Stimulated activated CD4-positive, alpha-beta T cell treated with anti-CD3 and anti-CD28 coated beads, Interleukin-15, amount 100 ng/mL, for 48 hours (primary cell): ENCODE results near the gene KIAA0753.

Experiments used
- DNase-seq, 2 donors: peaks; one replicate each; pipeline ENCODE4 v3.0.0-alpha.2; 2020; ENCODE audit warnings: low read depth in 2 of 2

Gene KIAA0753

DNA sequence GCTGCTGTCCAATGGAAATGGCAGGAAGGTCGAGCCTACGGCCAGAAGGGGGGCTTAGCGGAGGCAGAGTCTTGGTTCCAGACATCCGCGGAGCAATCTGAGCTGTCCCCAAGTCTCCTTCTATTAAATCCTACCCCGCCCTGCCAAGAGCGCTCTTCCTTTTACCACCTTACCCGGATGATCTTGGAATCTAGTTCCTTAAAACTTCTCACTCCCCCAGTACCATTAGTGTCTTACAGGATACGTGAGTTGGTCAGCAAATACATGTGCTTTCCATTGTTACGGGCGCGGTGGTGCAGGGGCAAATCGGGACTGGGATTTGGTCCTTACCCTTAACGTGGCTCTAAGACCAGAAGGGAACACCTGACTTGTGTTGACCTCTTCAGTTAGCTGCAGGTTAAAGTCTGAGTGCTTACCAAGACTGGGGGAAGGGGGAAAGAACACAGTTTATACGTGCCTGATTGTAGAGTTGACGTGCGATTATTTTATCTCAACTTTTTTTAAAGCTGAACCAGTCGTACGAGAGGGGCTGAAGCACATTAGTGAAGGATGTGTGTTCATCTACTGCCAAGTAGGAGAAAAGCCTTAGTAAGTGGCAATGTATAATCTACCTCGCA, 844 bp upstream of the KIAA0753 start:
- no peak for DNase-seq

DNA sequence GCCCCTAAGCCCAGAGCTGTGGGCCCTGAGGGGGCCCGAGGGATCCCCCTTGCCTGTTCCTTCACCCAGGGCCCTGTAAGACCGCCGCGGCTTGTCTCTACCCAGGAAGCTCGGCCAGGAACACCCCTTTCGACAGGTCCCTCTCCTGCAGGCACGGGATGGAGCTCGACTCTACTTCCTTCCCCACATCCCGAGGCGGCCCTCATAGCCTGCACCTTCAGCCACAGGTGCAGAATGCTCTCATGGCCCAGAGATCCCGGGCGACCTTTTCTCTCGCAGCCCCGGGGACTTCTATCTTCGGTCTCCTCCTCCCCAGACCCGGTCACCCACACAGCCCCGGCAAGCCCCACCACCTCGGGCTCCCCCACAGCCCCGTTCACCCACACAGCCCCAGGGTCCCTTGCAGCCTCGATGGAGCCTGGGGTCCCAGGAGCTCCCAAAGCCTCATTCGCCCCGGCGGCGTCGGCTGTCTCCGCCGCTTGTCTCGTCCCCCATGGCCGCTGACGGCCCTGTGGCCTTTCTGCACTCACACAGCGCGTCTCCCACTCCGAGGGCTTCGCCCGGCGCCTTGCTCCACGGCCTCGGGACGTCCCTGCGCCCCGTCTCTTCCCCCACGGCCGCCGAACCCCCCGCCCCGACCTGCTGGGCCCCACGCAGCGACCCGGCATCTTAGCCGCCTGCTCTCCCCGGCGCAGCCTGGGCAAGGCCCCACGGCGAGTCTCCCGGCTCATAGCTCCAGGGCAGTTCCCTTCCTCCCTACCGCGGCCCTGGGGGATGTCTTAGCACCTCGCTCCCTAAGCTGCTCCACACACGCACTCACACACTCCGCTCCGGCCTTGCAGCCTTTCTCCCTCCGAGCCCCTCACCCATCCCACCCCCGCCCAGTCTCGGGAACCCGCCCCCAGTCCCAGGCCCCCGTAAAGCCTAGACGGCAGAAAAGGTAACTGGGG, 650 bp downstream of the KIAA0753 start:
- DNase-seq, result no peak

DNA sequence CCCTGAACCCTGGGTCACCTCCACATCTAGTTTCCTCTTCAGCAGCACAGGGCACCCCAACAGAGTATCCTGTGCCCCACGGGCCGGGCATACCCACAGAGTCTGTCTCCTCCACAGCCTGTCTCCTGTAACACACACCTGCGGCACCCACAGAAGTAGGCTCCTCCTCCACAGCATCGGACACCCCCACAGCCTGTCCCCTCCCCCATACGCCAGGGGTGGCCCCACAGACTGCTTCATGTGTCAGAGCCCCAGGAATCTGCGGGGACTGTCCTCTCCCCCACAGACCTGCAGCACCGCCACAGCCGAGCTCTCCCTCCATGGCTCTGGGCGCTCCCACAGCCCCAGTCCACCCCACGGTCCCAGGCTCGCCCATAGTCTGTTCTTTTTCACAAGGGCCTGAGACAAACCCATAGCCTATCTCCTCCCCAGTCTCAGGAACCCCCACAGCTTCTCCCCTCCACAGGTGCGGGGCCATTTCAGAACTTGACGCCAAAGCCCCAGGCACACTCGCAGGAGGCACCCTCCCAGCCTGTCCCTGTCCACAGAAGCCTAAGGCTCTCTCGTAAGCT, 1.4 kb downstream of the KIAA0753 start:
- no peak for DNase-seq

DNA sequence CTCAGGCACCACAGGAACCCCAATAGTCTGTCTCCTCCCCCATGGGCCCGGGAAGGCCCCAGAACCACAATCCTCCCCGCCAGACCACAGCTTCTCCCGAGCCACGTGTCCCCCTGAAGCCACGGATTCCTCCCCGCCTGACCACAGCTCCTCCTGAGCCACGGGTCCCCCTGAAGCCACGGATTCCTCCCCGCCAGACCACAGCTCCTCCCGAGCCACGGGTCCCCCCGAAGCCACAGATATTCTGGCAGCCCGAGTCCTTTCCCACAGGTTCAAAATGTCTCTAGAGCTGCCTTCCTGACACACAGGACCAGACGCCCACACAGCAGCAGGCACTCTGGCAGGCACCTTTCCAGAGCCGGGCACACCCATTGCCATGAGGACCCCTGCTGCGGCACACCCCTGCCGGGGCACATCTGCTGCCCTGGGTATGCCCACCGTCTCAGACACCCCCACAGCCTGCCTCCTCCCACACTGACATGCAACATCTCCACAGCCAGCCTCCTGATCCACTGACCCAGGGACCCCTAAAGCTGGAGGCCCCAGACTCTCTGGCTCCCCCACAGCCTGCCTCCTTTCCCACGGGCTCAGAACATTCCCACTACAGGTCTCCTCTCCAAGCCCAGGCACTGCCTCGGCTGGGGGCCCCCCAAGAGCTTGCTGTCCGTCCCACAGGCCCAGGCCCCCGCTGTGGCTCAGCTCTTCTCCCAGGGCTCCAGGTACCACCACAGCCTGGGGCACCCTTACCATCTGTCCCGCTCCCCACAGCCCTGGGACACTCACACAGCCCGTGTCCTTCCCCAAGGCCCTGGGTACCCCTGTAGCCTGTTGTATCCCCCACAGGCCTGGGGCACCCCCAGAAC, 2.2 kb downstream of the KIAA0753 start:
- no peak for DNase-seq

DNA sequence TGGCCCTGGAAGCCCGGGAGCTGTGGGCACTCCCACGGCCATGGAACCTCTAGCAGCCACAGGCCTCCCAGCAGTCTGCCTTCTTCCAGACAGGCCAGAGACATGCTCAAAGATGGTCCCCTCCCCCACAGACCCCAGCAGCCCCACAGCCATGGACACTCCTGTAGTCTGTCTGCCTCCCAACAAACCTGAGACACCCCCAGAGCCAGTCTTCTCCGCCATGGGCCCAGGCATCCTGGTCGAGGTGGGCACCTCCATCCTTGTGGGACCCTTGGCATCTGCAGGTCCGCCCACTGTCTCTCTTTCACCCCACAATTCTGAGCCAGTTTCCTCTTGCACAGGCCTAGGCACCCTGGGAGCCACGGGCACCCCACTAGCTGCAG, 3.1 kb downstream of the KIAA0753 start:
- DNase-seq, result no peak

DNA sequence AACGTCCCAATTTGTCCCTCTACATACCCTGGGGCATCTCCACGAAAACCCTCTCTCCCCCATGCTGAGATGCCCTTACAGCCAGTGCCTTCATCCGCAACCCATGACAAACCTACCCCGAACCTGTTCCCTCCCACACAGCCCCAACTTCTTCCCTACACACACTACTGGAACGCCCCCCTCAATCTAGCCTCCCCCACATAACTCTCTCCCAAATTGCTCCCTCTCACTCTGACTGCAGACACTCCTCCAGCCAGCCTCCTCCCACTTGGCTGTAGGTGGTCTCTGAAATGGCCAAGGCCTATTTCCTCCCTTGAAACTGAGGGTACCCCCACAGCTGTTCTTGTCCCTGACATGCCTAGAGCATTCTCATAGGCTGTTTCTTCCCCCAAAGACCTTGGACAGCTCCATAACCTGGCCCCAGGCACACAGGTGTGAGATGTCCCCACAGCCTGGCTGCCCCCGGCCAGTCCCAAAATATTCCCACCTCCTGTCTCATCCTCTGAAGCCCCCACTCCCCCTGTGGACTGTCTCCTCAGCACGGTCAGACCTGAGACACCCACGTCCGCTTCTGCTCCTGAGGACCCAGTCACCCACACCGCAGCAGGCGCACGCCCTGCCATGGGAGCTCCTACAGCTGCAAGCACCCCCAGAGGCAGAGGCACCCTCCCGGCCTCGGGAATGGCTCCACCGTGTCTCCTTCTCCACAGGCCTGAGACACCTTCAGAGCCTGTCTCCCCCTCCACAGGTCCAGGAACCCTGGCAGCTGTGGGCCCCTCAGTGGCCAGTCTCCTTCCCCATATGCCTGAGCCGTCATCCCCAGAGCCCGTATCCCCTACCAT, 3.7 kb downstream of the KIAA0753 start:
- no peak for DNase-seq

DNA sequence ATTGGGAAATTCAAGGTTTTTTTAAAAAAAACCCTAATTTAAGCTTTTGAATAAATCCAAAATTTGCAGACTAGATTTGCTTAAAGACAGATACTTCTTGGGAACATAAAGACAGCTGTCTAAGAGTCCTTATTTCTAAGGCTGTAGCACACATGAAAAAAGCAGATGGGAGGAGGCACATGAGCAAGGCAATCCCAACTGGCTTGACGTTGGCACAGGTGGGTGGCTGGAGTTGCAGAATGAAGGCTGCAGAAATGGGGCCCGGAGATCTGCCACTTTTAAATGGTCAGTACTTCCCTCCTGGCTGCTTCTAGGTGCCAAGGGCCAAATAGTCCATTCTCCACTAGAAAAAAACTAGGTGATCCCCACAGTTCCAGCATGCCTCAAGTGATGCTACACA, 4.4 kb downstream of the KIAA0753 start:
- no peak for DNase-seq

DNA sequence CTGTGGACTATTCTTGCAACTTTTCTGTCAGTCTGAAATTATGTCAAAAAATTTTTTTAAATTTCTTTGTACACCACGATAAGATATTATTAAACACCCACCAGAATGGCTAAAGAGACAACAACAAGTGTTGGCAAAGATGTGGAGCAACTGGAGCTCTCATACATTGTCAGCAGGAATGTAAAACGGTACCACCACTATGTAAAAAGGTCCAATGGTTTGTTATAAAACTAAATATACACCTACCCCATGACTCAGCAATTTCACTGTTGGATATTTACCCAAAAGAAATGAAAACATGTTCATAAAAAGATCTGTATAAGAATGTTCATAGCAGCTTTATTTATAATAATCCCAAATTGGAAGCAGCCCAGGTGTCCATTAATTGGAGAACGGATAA, 7.2 kb downstream of the KIAA0753 start:
- DNase-seq, result no peak

DNA sequence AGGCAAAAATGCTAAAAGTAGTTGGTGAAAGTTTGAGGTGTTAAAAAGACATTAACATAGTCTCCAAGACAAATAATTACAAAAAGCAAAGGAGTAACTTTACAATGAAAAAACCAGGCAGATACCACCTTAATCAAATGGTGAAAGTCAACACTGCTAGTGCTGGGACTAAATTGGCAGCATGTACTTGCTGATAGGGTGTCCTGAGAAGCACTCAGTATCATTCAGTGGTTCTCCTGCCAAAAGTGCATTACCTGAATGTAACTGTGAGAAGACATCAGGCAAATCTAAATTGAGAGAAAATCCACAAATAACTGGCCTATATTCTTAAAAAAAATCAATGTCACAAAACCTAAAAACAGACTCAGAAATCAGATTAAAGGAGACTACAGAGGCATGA, 8.0 kb downstream of the KIAA0753 start:
- no peak for DNase-seq

DNA sequence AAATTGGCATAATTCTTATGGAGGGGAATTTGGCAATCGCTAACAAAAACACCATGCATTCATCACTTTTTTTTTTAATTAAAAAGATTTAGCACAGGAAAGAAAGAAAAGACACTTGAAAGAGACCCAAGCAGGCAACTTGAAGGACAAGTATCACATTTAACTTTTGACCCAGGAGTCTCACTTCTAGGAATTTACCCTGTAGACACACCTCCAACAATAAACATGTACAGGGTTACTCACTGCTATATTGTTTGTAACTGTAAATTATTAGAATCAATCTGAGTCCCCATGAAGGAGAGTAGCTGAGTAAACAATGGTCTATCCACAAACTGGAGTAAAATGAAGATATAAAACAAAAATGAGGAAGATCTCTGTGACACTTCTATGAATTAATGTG, 10.1 kb downstream of the KIAA0753 start:
- DNase-seq, result no peak

DNA sequence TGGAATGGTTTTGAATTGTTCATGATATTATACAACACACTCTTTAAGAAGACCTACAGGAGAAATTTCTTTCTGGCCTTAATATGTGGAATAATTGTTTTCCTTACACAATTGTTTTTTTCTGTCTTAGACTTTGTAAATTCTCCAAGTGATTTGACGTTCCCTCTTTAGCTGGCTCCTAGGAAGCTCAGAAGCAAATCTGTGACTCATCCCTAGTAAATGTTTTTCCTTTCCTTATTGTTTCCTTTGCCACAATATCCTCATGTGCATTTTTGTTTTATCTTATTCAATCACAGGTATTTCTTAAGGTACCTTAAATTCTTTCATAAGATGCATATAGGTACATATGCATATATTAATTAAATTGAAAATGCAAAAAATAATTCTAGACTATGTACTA, 13.5 kb downstream of the KIAA0753 start:
- no peak for DNase-seq

DNA sequence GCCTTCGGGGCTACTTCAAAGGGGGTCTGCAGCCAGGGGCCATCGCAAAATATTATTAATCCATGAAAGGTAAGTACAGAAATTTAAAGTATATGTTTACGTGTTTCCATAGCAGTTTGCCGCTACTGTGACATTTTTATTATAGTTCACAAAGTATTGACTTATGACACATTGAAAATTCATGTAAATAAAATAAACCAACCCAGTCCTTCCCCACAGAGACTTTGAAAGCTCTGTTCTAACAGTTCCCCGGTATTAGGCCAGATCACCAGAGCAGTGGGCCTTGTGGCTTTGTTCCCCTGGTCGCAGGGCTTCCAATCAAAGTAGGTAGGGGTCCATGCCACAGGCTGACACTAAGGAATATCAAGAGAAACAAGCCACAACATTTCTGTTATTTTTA, 13.9 kb downstream of the KIAA0753 start:
- DNase-seq, result no peak

DNA sequence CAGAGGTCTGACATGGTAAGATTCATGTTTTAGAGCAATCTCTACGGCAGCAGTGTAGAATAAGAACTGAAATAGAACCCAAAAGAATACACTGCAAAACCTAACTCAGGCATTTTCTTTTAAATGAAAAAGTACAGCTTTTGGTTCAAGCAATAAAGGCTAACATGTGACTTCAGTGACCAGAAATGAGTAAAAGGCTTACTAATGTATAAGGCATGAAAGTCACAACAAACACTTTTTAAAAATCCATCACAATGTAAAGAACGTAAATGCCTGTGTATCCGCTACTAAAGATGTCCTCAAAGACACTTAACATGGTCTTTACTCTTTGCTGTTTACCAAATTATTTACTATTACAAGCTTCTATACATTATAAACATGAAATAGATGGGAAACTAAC, 16.6 kb downstream of the KIAA0753 start:
- DNase-seq, result no peak

DNA sequence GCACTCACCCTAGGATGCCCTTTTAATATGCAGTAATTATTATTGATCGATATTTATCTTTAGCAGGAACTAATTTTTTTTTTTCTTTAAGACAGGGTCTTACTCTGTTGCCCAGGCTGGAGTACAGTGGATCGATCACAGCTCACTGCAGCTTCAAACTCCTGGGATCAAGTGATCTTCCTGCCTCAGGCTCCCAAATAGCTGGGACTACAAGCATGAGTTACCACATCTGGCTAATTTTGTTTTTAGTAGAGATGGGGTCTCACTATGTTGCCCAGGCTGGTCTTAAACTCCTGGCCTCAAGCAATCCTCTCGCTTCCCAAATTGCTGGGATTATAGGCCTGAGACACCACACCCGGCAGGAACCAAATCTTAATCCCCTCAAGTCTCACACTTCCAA, 29.3 kb downstream of the KIAA0753 start:
- DNase-seq, result no peak

DNA sequence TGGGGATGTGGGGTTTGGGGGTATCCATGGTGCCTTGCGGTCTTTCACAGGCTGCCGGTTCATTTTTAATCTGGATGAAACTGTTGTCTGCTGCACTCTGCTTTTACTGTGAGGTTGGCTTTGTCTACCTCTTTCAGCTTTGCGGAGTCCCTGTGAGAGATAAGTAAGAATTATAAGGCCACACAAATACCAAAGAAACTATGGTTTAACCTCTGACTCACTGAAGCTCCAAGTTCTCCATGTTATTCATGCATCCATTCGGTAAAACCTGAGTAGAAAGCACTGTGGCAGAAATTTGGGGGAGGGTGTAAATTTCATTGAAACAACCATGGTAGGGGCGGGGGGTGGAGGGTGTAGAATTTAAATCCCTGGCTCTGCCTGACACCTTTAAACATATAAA, 30.5 kb downstream of the KIAA0753 start:
- no peak for DNase-seq

DNA sequence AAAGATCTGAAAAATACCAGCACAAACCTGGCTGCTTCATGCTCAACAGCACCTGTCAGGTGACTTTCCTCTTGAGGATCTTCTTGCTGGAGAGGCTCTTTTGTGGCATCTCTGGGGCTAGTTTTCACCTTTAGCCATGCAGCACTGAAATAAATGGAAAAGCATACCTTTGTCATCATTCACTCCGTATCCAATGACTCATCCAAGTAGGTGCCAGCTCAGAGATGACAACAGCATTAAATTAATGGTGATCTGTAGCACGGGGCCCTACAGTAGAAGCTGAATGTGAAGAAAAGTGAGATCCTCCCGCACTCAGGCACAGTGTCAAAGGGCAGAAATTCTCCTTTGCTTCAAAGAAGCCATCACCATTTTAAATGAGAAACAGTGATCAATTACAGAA, 32.2 kb downstream of the KIAA0753 start:
- DNase-seq, result no peak

DNA sequence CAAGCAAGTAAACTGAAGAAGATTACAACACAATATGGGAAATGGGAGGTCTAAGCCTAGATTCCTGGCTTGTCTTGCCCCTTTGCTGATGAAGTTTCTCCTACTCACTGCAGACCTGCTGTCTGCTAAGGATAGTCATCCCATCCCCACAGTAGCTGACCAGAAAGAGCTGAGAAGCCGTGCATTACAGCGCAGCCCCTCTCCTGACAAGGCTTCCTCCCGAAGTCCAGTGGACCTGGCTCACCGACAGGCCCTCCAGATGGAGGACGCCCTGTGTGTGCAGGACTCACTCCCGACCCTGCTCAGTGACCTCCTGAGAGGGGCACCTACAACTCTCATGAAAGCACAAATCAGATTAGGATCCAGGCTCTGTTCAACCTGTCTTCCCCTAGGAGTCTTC, 35.4 kb downstream of the KIAA0753 start:
- DNase-seq, result no peak

DNA sequence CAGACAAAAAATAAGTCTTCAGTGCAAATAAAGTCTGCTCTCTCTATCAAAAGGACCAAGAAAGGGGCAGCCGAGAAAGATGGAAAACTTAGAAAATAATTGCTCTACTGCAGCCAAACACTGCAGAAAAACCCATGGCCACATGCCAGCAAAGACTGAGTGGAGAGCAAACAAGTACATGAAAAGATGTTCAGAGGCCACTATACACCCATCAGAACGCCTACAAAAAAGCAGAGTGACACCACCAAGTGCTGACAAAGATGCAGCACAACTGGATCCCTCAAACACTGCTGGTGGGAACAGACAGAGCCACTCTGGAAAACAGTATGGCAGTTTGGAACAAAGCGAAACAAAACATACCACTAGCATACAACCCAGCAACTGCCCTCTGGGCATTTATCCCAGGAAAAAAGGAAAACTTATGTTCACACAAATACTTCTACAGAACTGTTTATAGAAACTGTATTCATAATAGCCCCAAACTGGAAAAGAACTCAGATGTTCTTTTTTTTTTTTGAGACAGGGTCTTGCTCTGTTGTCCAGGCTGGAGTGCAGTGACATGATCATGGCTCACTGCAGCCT, 36.7 kb downstream of the KIAA0753 start:
- DNase-seq, result no peak

DNA sequence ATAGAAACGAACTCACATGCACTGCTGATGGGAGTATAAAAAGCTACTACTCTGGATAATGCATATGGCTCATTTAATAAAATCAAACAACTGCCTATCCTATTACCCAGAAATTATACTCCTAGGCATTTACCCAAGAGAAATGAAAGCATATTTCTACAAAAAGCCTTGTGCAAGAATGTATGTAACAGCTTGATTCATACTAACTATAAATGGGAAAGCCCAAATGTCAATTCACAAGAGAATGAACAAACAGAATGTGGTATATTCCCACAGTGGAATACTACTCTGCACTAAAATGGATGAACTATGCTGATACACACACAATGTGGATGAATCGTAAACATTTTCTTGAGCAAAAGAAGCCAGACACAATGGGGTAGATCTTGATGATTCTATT, 38.4 kb downstream of the KIAA0753 start:
- no peak for DNase-seq

DNA sequence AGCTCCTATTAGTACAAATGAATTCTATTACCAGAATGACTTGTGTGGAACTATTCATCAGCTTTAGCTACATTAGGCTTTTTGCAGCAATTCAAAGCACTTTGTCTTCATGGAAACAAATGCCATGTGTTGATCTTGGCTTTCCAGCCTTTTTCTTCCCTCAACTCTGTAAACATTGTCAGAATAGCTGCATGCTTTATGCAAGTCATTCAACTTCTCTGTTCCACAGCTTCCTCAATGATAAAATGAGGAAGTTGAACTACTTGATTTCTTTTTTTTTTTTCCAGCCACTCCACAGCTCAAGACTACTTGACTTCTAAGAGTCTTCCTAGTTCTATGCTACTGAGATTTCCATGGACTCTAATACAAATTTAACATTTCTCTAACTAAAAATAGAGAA, 41.1 kb downstream of the KIAA0753 start:
- DNase-seq, result no peak

DNA sequence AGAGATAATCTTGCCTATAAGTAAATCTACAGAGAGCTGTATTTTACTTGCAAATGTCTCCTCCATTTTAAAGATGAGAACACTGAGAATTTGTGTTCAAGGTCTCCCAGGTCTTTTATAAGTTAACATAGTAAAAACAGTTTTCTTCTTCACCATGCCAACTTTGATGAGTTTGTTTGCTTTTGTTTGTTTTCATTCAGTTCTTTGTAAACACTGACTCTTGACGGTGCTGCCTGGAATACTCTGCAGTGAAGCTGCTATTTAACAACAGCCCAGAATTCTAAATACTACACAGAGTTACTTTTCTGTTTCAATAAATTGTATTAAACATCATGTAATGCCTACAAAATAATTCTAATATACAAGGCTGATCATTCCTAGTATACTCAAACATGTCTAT, 42.8 kb downstream of the KIAA0753 start:
- no peak for DNase-seq
